Stimulated activated memory B cell treated with anti-CD40 and anti-IgM and Interleukin-4, amounts not matched to agents 10 μg/mL and 1 μg/mL and 100 μg/mL, for 72 hours (primary cell): Measurements from ENCODE around the gene PCBP3.
"Not testable (repeated sequence)": the region's sequence is repeated elsewhere in the genome, so short reads cannot be mapped to it uniquely, and the experiment has no call there.

Source experiments
- ATAC-seq: fragments of 150-1000 bp; cut with Tn5 transposase; 2 replicates; pipeline ENCODE4 v1.10.0; 2021
- H3K27ac Mint-ChIP-seq: one replicate; pipeline ENCODE4 v1.8.0; 2022; ENCODE audit warnings: mild to moderate bottlenecking, mixed read lengths
- H3K27me3 Mint-ChIP-seq: one replicate; pipeline ENCODE4 v1.8.0; 2022; ENCODE audit warnings: mixed read lengths
- H3K36me3 Mint-ChIP-seq: one replicate; pipeline ENCODE4 v1.8.0; 2022; ENCODE audit warnings: mixed read lengths
- H3K4me1 Mint-ChIP-seq: one replicate; pipeline ENCODE4 v1.8.0; 2022; ENCODE audit warnings: mixed read lengths
- H3K4me3 Mint-ChIP-seq: one replicate; pipeline ENCODE4 v1.8.0; 2022; ENCODE audit warnings: mild to moderate bottlenecking, moderate library complexity, mixed read lengths
- H3K9me3 Mint-ChIP-seq: one replicate; pipeline ENCODE4 v1.8.0; 2022; ENCODE audit warnings: mixed read lengths

Gene PCBP3

DNA sequence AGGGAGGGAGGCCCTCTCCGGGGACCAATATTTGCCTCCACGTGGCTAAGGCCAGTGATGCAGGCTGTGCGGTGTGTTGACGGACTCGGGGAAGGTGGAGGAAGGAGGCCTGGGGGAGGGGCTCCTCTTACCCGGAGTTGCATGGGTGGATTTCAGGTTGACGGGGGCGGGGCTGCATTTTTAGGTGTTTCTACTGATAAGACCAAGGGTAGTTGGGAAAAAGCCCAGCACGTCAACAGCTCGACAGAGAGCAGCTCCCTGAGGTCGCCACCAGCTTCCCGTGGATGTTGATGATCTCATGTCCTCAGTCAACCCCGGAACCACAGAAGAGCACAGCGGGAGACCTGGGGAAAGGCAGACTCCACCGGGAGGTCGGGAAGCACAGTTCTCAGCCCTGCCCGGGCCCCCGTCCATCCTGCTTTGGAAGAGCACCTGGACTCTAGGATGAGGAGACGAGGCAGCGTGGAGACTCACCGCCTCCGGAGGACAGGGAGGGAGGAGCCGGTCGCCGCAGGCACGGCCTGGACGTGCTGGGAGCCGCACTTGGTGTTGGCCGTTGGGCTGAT lies 305.1 kb downstream of the PCBP3 start:
- Mint-ChIP-seq H3K4me1 (no peaks in the 10 kb centered on the region), H3K4me3 (no peak overlapping the region), H3K27me3 (peaks cover 41% of the 10 kb centered on the region), H3K36me3 (no peaks in the 10 kb centered on the region), H3K9me3 (no peaks in the 10 kb centered on the region), H3K27ac (no peak overlapping the region)
- no peak for ATAC-seq

DNA sequence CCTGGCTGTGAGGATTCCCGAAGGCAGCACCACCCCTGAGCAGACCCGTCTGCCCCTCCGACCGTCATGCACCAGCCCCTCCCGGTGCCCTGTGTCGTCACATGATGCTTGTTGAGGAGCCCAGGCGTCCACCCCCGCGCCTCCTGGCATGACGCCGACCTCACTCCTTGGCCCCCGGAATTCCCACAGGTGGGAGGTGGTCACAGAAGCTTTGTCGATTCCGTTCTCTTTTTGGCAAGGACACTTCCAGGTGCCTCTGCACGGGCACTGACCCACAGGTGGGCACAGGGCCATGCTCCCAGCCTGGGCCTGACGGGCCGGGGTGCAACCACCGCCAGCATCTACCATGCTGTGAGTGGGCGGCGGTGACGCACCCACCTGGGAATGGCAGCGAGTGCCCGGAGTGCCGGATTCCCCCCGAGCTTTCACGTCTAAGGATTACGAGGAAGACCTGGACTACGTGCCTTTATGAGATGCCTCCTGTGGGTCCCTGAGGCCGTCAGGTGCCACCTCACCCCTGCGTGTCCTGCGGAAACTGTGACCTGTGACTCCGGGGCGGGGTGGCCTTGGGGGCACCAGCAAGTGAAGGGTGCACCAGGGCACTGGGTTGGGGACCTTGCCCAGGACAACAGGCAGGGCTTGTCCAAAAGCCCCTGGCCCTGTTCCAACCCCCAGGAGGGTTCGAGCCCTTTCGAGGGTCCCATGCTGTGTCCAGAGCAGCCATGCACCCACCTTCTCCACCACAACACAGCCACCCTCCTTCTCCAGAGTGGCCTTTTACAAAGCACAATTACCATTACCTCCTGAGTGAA lies 306.6 kb downstream of the PCBP3 start:
- Mint-ChIP-seq H3K4me1 (no peaks in the 10 kb centered on the region), H3K4me3 (no peak overlapping the region), H3K27me3 (peaks cover 40% of the 10 kb centered on the region), H3K36me3 (no peaks in the 10 kb centered on the region), H3K9me3 (no peaks in the 10 kb centered on the region), H3K27ac (no peak overlapping the region)
- no peak for ATAC-seq

DNA sequence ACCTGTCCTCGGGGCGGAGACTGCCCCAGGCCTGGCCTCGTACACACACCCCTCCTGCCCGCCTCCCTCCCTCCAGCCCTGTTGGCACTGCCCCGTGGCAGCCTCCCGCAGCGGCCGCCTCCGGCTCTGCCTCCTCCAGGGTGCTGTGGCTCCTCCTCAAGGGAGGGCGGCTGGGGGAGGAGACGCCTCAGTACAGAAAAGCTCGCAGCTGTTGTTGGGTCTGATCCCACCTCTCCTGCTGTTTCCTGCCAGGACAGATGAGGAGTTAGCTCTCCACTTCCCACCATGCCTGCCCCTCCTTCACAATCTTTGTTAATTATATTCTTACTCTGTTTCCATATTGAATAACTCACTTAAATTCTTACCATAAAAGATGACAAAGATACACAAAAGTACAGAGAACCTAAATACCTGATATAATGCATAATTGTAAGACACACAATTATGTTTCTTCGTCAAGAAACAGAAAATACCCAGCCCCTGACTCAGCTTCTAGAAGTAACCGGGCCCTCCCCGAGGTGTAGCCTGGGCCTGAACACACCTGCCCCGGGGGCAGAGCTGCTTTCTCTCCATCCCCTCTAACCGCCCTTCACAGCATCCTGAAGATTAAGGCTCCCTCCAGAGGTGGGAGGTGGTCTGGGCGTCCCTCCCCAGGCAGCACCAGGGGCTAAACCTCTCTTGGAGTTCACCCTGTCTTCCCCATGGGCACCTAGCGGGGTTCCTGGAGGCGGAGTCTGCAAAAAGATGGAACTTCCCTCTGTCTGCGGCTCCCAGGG lies 307.4 kb downstream of the PCBP3 start:
- Mint-ChIP-seq H3K27me3 (peaks cover 40% of the 10 kb centered on the region), H3K36me3 (no peaks in the 10 kb centered on the region), H3K4me1 (no peaks in the 10 kb centered on the region), H3K4me3 (no peak overlapping the region), H3K27ac (no peak overlapping the region), H3K9me3 (no peaks in the 10 kb centered on the region)
- peak; percentile 4 for ATAC-seq

DNA sequence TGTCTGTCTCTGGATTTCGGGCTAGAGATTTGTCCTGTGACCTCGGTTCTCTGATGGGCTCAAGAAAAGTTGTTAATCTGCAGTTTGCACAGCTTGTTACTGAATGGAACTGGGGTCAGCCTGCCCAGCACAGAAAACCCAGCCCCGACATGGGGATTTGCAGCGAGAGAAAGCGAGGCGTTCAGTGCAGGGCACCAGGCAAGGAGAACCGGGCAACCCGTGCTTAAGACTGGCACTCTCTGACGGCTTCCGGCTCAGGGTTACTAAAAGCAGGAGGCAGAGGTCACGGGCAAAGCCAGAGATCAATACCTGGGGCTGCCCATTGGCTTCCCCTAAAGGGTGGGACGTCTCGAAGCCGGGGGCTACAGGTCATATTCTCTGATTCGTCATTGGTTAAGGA lies 308.2 kb downstream of the PCBP3 start:
- ATAC-seq: no peak
- peaks cover 48% of the 10 kb centered on the region for H3K27me3 Mint-ChIP-seq
- no peak overlapping the region for H3K27ac Mint-ChIP-seq

DNA sequence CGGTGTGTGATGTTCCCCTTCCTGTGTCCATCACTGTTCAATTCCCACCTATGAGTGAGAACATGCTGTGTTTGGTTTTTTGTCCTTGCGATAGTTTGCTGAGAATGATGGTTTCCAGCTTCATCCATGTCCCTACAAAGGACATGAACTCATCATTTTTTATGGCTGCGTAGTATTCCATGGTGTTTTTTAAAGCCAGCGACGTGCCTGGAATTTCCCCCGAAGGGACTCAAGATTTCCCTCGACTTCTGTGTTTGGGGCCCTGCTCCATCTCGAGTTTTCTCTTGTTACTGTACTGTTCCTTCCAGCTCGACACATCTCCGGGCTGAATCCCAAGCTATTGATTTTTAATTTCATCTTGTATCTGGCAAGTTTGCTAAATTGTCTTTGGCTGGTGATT lies 309.0 kb downstream of the PCBP3 start:
- not testable (repeated sequence) for H3K27ac Mint-ChIP-seq, ATAC-seq, H3K36me3 Mint-ChIP-seq, H3K9me3 Mint-ChIP-seq, H3K4me1 Mint-ChIP-seq, H3K4me3 Mint-ChIP-seq
- peaks cover 56% of the 10 kb centered on the region for H3K27me3 Mint-ChIP-seq

More for the DNA sequence above, 308.2 kb downstream of the PCBP3 start:
- Mint-ChIP-seq H3K36me3 (no peaks in the 10 kb centered on the region), H3K4me1 (no peaks in the 10 kb centered on the region), H3K9me3 (no peaks in the 10 kb centered on the region), H3K4me3 (no peak overlapping the region)

DNA sequence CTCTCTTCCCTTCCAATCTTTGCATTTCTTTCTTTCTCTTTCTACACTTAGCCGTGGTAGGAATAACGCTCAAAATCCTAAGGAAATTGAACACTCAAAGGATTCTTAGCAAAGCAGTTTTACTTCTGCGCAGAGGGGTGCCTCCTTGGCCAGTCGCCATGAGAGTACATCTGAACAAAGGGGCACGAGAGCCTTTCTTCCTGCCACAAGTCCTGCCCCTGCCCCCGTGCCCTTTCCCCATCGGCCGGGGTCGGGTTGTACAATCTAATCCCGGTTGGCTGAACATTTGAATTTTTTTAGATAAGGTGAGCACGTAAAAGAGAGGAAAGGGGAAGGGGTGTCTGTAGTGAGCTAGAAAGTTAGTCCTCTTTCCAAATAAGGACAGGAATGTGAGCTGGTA lies 309.4 kb downstream of the PCBP3 start:
- no peaks in the 10 kb centered on the region for H3K9me3 Mint-ChIP-seq

DNA sequence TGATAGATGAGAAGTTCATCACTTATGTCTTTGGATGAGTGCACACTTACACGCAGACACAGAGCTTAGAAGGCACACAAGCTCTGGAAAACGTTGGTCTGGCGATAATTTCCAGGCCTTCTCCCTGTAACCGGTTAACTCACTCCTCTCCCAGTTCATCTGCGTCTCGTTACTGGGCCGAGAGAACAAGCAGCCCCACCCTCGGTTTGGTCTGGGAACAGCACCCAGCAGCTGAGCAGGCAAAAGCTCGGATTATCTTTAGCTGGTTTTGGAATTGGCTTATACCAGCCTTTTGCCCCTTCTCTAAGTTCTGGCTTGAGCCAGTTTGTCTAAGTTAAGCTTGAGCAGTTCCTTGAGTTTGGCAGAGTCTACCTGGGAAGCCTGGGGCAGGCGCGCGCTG lies 310.7 kb downstream of the PCBP3 start:
- H3K27ac Mint-ChIP-seq: no peak overlapping the region
- no peaks in the 10 kb centered on the region for H3K36me3 Mint-ChIP-seq
- H3K9me3 Mint-ChIP-seq: no peaks in the 10 kb centered on the region

More for the DNA sequence above, 309.4 kb downstream of the PCBP3 start:
- H3K4me1 Mint-ChIP-seq: no peaks in the 10 kb centered on the region
- H3K4me3 Mint-ChIP-seq: no peak overlapping the region
- peaks cover 58% of the 10 kb centered on the region for H3K27me3 Mint-ChIP-seq
- no peak overlapping the region for H3K27ac Mint-ChIP-seq
- no peak for ATAC-seq
- no peaks in the 10 kb centered on the region for H3K36me3 Mint-ChIP-seq

DNA sequence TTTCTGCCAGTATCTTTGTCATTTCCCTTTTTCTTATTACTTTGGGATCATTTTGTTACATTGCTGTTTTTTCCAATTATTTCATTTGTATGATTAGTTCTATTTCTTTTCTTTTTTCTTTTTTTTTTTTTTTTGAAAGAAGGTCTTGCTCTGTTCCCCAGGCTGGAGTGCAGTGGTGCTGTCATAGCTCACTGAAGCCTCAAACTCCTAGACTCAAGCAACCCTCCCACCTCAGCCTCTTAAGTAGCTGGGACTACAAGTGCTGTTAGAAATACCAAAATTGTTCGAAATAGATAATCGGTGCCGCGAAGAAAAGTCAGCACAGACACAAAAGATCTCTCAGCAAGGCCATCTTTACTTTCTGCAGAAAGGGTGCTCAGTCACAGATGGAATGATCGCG lies 311.4 kb downstream of the PCBP3 start:
- Mint-ChIP-seq H3K27me3 (peaks cover 63% of the 10 kb centered on the region), H3K27ac (no peak overlapping the region), H3K9me3 (no peaks in the 10 kb centered on the region), H3K36me3 (no peaks in the 10 kb centered on the region), H3K4me3 (no peak overlapping the region), H3K4me1 (peaks cover 6% of the 10 kb centered on the region)
- ATAC-seq: no peak

More for the DNA sequence above, 310.7 kb downstream of the PCBP3 start:
- H3K4me1 Mint-ChIP-seq: peaks cover 6% of the 10 kb centered on the region
- no peak for ATAC-seq
- H3K4me3 Mint-ChIP-seq: no peak overlapping the region
- peaks cover 59% of the 10 kb centered on the region for H3K27me3 Mint-ChIP-seq

DNA sequence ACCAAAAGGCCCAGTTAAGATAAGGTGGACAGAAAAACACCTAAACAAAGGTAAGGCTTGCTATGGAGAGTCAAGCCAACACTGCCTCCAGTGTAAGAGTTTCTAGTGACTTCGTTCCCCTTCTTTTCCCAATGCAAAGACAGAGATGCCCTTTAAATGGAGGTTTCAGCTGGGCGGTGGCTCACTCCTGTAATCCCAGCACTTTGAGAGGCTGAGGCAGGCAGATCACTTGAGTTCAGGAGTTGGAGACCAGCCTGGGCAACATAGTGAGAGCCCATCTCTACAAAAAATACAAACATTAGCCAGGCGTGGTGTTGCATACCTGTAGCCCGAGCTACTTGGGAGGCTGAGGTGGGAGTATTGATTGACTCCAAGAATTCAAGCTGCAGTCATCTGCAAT lies 314.0 kb downstream of the PCBP3 start:
- Mint-ChIP-seq H3K27ac (no peak overlapping the region), H3K4me3 (no peak overlapping the region), H3K27me3 (peaks cover 73% of the 10 kb centered on the region), H3K4me1 (peaks cover 6% of the 10 kb centered on the region), H3K9me3 (peaks cover 14% of the 10 kb centered on the region), H3K36me3 (peaks cover 13% of the 10 kb centered on the region)
- no peak for ATAC-seq

DNA sequence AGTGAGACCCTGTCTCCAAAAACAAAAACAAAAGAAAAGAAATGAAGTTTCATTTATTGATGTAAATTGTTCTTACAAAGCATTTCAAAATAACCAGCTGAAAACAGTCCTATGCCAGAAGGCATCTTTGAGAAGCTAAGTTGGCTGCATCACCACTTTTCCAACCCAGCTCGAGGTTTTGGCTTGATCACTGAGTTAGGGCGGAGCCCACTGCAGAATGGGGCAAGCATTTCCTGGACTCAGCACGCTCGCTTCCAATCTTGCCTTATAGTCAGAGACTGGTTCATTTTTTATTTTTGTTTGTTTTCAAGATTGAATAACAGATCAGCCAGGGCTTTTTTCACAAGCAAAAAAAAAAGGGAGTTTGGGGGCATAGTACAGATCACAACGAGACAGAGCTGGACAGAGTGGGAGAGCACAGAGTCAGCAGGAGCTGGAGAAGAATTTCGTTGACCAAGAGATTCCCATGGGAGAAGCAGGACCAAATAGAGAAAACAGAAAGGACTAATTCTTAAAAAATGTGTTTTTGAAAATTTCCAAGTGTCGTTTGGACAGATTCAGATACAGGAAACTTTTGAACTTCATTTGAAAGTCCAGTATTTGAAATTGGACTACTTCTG lies 314.6 kb downstream of the PCBP3 start:
- no peak for ATAC-seq
- H3K4me3 Mint-ChIP-seq: no peak overlapping the region

DNA sequence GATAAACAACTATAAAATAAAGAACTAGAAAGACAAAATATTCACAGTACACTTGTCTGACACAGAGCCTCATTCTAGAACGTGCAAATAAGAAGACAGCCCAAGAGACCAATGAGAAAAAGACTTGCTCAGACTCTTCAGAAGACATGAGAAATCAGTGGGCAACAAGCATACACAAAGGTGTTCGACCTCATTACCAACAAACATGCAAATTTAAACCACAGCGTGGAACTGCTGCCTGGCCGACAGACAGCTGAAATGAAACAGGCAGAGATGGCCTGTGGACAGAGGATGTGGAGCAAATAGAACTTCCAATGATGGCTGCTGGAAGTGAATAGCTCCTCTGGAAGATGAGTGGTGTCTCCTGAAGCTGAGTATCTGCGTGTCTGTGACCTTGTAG lies 315.7 kb downstream of the PCBP3 start:
- Mint-ChIP-seq H3K27ac (no peak overlapping the region), H3K36me3 (peaks cover 13% of the 10 kb centered on the region), H3K4me3 (no peak overlapping the region), H3K9me3 (peaks cover 20% of the 10 kb centered on the region), H3K27me3 (peaks cover 69% of the 10 kb centered on the region), H3K4me1 (peaks cover 6% of the 10 kb centered on the region)
- no peak for ATAC-seq

More for the DNA sequence above, 314.6 kb downstream of the PCBP3 start:
- Mint-ChIP-seq H3K27me3 (peaks cover 73% of the 10 kb centered on the region), H3K4me1 (peaks cover 6% of the 10 kb centered on the region), H3K36me3 (peaks cover 13% of the 10 kb centered on the region), H3K27ac (no peak overlapping the region), H3K9me3 (peaks cover 14% of the 10 kb centered on the region)

DNA sequence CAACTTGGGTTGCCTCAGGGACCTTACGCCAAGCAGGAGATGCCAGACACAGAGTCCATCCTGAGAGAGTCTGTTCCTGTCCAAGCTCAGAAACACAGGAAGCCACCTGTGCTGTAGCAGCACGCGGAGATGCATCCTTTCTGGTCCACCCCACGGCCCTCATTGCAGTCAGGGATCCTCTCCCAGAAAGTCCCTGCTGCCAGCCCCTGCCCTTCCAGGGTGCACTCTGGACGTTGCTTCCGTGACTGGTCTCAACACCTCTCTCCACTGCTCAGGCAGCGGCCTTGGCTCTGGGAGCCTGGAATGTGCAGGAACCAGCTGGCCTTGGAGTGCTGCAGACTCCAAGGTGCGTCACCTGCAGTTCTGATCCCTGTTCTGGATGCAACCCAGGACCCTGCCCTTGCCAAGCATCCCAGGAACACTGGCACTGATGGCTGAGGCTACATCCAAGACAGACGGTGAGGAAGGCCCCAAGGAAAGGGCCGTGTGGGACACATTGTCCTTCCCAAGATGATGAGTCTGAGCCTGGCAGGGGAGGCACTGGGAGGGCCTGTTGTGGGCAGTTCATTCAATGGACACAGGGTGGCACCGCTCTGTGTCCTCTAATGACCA lies 316.4 kb downstream of the PCBP3 start:
- ATAC-seq: no peak
- Mint-ChIP-seq H3K9me3 (peaks cover 21% of the 10 kb centered on the region), H3K4me3 (no peak overlapping the region), H3K36me3 (peaks cover 13% of the 10 kb centered on the region), H3K4me1 (peaks cover 6% of the 10 kb centered on the region), H3K27ac (no peak overlapping the region), H3K27me3 (peaks cover 69% of the 10 kb centered on the region)

DNA sequence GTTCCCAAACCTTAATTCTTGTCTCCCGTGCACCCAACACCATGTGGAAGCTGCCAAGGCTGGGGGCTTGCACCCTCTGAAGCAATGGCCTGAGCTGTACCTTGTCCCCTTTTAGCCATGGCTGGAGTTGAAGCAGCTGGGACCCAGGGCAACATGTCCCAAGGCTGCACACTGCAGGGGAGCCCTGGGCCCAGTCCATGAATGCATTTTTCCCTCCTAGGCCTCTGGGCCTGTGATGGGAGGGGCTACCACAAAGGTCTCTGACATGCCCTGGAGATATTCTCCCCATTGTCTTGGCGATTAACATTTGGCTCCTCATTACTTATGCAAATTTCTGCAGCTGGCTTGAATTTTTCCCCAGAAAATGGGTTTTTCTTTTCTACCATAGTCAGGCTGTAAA lies 317.9 kb downstream of the PCBP3 start:
- H3K36me3 Mint-ChIP-seq: peaks cover 13% of the 10 kb centered on the region

DNA sequence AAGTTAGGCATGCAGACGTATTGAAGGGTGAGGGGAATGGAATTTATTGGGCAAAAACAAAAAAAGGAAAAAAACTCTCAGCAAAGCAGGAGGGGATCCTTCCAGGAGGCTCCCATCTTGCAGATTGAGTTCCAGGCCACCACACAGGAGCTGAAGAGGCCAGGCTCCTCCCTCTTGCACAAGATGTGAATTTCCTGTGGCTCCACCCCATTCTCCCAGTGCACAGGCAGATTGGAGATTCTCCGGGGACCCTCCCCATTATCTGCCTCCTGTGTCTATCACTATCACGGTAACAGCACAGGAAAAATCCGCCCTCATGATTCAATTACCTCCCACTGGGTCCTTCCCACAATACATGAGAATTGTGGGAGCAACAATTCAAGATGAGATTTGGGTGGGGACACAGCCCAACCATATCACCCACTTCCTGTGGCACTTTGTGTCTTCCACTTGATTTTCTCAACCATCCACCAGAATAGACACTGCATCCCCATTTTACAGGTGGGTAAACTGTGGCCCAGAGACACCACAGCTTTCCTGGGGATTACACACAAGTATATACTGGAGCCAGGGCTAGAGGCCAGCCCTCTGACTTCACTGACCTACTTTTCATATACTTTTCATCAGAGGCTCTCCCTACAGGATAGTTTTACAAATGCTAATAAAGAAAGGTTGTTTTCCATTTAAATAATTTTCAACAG lies 319.2 kb downstream of the PCBP3 start:
- peaks cover 6% of the 10 kb centered on the region for H3K4me1 Mint-ChIP-seq
- no peak overlapping the region for H3K4me3 Mint-ChIP-seq
- peaks cover 70% of the 10 kb centered on the region for H3K27me3 Mint-ChIP-seq

More for the DNA sequence above, 317.9 kb downstream of the PCBP3 start:
- H3K27ac Mint-ChIP-seq, H3K4me1 Mint-ChIP-seq, ATAC-seq, H3K4me3 Mint-ChIP-seq: not testable (repeated sequence)
- H3K27me3 Mint-ChIP-seq: peaks cover 73% of the 10 kb centered on the region
- H3K9me3 Mint-ChIP-seq: peaks cover 26% of the 10 kb centered on the region

More for the DNA sequence above, 319.2 kb downstream of the PCBP3 start:
- ATAC-seq: no peak
- Mint-ChIP-seq H3K36me3 (peaks cover 13% of the 10 kb centered on the region), H3K9me3 (peaks cover 26% of the 10 kb centered on the region), H3K27ac (no peak overlapping the region)
